Hematopoietic multipotent progenitor cell treated with erythropoietin and hydrocortisone succinate and interleukin-3 and kit ligand, for 4 days (in vitro differentiated cells): Measurements from ENCODE around the gene GRM5.
"Not testable (repeated sequence)": the region's sequence is repeated elsewhere in the genome, so short reads cannot be mapped to it uniquely, and the experiment has no call there.

Experiments
- DNase-seq: peaks from one replicate; pipeline ENCODE4 v3.0.0-alpha.2; 2015

The GRM5 gene

DNA sequence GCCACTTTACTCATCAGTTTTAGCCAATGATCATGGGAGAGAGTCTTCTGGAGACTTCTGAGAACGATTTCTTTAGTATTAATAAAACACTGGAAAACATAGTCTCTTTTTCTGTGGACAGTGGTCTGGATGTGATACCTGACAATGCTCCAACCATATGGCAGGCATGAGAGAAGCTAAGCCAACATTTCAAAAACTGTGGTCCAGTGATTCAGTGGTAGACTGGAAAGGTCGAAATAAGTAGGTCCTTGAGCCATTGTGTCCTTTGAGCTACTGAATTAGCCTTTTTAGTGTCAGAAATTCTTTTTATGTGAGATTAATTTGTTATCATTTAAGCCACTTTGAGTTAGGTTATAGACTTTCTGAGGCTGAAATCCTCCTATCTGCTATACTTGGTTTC, 530.5 kb downstream of the GRM5 start:
- DNase-seq = no peak

DNA sequence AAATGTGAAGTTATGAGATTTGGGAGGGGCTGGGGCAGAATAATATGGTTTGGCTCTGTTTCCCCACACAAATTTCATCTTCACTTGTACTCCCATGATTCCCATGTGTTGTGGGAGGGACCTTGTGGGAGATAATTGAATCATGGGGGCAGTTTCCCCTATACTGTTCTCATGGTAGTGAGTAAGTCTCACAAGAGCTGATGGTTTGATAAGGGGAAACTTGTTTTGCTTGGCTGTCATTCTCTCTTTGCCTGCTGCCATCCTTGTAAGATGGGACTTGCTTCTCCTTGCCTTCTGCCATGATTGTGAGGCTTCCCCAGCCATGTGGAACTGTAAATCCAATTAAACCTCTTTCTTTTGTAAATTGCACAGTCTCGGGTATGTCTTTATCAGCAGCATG, 531.1 kb downstream of the GRM5 start:
- not testable (repeated sequence) for DNase-seq

DNA sequence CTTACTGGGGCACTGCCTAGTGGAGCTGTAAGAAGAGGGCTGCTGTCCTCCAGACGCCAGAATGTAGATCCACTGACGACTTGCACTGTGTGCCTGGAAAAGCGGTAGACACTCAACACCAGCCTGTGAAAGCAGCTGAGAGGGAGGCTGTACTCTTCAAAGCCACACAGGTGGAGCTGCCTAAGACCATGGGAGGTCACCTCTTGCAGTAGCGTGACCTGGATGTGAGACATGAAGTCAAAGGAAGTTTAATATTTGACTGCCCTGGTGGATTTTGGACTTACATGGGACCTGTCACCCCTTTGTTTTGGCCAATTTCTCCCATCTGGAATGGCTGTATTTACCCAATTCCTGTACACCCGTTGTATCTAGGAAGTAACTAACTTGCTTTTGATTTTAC, 531.6 kb downstream of the GRM5 start:
- DNase-seq = no peak

DNA sequence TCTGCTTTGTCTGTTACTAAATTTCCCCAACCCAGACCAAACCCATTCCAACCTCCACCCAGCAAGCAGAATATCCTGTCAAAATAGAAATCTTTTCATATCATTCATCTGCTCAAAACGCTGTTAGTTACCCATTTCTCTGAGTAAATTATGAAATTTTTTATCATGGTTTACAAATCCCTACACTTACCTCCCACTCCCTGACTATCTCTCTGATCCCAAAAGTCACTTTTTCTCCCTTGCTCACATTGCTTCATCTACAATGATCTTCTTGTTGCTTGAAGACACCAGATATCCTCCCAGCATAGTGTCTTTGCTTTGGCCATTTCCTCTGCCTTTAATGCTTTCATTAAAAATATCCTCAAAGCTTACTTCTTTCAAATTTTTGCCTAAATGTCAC, 532.8 kb downstream of the GRM5 start:
- no peak for DNase-seq

DNA sequence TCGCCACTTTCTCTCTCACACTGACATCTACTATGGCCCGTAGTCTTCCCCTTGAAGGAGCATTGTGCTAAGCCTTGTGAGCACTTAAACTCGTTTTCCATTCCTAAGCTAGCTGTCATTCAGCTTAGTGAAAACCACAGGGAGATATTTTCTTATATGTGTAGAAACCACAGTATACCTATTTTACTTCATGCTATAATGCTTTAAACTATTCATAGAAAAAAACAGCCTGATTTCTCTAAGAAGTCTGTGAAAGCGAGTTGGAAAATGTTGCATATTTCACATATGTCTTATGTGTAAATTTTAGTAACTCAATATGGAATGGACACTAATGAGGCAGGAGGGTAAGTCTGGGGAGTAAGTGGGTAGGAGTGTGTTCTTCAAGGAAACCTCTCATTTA, 534.0 kb downstream of the GRM5 start:
- DNase-seq = no peak

DNA sequence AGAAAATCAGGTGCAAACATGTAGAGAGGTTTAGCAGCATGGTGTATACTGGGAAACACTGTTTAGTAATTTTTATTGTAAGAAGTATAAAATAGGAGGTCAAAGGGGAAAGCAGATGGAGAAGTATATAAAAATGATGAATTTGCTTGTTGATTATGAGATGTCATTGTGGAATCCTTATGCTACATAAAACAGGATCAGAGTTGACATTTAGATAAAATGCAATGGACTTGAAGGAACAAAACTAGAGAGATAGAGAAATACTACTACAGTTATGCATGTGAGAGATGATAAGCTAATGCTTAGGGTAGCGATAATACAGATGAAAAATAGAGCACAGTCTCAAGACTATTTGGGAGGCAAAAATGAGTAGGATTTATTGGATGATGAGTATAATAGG, 536.4 kb downstream of the GRM5 start:
- no peak for DNase-seq

DNA sequence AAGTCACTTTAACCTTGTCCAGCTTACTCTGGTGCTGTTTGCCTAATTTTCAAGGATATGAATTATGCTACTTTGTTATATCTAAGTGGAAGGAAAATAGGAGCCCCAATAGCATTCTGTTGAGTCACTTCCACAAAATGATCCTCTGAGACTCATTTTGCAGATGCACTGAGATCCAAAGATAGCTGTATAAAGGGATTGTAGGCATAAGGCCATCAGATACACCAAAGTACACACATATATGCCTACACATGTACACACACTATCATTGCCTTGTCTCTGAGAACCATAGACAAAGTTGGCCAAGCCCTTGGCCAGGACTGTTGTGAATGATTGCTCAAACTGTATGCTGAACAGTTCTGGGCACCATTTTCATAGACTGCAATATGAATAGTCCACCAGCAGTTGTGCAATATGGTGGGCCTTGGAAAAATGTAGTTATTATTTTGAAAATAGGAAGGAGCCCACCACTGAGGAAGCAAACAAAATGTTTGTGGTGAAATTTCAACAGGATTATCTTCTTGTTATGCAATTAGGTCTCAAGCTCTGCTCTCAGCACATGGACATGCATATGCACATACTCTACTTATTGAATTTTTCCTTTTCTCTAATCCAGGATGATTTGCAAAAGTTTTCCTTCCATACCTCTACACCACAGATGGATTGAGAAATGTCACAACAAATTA, 542.3 kb downstream of the GRM5 start:
- DNase-seq = peak; percentile 57

DNA sequence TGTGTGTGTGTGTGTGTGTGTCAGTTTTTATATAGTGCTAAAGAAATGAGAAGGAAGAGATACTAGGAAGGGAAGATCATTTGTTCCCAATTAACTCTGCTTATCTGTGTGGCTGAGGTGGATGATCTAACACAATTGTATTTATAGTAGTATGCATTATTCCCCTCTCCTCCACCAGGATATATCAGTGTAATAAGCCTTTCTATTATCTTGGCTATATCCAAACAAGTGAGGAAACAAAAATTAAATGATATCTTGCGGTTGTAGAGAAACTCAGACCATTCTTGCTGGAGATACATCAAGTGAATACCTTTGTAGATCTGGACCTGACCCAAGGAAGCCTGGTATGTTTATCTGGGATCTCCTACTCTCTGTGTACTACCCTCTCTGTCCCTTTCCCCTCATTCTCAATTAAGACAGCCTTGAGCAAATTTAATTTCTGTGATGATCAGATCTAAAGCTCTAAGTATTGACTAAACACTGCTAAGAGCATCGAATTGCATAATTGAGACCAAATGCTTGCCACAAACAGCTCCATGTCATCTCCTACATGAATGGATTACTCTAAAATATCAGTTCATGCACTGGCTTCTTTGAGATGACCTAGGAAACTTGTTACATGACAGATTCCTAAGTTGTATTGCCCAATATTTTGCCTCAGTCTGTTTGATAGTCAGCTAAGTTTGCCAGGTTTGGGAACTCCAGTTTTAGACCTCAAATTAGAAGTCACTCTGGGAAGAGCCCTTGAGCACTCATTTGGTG, 543.0 kb downstream of the GRM5 start:
- no peak for DNase-seq

DNA sequence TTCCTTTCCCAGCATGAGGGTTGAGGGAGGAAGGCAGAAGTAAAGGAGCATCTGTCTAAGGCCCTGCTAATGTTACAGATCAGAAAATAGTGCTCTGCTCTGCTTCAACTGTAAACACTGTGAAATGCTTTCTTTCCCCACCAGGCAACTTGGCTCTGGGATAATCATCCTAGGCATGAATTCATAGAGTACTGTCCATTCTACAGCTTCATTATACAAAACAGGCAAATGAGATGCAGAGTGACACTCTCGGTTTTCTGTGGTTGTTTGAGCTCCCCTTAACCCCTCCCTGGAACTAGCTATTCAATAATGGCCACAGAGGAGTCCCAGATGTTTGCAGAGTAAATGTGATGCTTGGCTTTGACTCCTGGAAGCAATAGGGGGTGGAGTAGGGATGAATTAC, 544.0 kb downstream of the GRM5 start:
- DNase-seq = no peak

DNA sequence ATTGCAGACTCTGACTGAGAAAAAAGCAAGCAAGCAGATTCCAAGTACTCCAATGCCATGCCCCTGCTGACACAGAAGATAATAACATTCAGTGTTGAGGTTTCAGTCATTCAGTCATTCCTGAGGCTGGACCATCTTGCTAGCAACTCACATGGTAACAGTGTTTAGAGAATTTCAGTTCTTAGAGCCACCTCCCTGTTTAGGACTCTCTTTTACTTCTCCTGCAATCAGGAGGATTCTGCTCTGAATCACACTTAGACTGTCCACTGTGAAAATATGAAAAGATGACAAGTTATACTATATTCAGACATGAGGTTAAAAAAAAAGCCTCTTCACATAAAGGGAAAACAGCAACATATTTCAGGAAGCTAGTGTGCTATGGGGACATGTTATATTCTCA, 544.4 kb downstream of the GRM5 start:
- DNase-seq = no peak

DNA sequence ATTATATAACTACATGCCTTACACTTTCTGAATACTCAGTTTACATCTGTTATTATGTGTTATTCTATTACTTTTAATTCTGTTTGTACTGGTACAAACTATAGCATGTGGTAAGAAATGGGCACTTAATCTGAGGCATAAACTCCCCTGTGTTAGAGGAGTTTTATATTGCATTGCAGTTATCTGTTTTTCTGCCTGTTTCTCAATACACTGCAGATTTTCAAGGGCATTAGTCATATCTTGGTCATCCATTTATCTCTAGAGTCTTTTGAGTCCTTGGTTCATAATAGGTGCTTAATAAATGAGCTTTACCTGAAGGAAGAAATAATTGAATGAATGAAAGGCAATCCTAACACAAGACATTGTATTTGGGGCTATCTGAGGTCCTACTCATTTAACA, 545.4 kb downstream of the GRM5 start:
- DNase-seq = no peak

DNA sequence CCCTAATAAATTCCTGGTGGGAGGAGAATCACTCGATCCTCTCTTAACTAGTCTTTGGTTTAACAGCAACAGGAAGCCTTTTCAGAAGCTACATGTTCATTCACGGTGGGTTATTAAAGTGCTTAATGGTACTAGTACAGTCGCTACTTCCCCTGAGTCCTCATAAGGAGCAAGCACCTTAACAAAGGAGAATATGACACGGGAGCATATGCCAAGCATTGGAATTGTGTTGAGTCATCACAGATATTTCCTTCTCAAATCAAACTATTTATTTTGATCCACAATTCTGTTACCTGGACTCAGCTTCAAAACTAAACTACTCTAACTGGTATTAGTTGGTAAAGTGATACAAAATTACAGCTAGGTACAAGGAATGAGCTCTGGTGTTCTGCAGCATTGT, 550.8 kb downstream of the GRM5 start:
- no peak for DNase-seq

DNA sequence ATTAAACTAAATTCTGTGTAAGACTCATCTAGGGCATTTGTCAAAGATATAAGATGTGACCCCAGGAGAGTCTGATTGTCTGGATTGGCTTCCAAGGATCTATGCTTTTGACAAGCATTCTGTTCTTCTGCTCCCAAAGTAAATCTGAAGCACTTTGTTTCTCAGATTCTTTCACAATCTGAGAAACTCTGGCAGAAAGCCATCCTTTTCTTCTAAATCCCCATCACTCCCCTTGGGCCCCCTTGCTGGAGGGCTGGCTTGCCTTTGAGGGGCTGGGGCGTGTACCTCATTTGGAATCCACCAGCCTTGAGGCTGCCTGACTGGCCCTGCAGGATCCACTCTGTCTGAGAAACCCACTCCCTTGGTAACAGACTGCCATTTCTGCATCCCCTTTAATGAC, 554.8 kb downstream of the GRM5 start:
- no peak for DNase-seq

DNA sequence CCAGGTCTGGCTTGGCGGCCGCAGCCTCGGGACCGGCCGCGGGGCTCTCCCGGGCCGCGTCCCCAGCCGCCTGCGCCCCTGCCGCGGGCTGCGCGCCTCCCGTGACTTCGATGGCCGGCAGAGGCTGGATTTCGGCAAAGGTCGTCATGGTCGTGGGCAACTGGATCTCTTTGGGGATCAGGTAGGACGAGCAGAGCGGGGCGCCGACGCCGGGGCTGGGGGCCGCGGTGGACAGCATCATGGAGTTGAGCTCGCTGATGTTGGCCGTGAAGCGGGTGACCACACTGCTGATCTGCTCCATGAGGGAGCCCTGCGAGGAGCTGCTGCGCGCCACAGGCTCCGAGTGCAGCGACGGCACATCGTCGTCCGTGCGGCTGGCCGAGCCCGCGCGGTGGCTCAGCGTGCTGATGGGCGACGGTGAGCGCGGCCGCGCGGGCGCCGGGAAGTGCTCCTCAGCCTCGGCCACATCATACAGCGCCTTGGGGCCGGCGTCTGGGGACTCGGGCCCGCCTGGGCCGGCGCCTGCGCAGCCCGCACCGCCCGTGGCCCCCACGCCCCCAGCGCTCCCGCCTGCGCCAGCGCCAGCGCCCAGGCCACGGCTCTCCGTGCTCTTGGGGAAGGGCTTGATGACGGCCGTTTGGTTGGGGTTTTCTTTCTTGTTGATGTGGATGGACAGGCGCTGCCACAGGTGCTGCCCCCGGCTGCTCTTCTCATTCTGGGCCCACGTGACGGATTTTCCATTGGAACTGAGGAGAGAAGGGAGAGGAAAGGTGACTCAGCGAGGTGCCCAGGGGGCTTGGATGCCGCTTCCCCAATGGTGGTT, 556.8 kb downstream of the GRM5 start:
- peak; percentile 57 for DNase-seq

DNA sequence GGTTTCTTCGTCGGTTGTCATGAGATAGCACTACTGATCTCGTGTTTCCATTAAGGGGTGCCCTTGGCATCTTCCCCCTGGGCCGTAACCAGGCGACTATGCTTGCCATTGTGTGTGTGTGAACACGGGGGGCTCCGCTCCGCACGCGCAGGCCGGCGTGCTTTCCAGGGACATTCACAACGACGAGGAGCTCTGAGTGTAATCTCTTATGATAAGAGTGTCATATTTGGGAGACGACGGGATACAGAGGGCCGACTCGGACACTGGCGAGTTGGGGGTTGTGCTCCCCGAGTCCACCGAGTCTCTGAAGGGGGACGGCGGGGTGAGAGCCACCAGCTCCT, 557.4 kb downstream of the GRM5 start:
- peak; percentile 11 for DNase-seq

DNA sequence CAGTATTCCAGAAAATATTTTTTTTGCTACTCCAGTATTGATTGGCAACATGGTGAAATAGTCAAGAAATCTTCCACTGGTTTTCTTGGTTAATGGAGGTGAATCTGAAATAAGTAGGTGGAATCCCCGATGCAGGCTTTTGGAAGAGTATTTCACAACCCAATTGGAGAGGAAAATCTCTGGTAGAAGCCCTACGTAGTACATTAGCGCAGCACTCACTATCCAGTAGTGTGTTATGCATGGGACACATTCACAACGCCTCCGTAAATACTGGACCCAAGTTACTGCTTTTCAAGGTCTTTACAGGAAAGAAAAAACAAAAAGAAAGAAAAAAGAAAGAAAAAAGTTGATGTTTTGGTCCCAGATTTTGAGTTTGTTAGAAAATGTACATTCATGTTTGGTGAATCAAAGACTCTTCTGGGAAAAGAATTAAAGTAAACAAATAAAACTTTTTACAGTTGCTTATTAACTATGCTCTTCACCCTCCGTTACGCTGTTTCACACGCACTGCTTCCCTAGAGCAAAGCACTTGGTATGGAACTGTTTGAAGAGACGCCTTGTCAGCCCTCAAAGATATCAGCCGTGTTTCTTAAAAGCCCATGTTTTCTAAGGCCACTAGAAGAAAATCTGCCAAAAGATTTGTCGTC, 557.9 kb downstream of the GRM5 start:
- no peak for DNase-seq

DNA sequence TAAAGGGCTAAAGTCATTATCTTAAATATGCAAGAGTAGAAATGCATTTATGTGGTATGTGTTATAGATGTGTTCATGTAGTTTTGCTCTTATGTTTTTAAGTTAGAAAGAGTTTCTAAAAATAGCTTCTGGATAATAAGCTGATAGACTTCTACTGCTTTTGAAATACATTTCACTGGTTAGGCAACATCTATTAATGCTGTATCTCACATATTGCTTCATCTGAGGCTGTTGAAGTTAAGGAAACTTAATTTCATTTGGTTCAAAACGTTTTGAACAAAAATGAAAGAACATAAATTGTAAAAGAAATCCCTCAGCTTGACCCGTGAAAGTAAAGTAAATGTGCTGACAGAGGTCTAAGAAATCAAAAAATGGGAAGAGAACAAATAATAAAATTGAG, 564.2 kb downstream of the GRM5 start:
- DNase-seq = no peak

DNA sequence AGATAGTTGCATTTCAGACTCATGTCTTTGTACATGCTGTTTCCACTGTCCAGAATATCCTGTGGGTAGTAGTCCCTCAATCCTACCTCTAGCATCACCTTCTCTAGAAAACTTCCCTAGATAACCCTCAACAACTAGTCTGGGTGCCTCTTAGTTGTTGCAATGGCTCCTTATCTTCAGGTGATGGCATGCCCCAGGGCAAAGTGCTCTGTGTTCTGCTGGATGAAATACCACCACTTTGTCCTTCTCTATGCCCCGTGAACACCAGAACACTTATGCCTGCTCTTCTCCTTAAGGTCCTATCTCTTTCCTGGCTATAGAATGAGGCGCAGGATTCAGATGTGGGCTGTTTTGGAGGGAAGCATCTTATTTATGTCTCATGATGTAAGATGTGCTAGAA, 569.9 kb downstream of the GRM5 start:
- no peak for DNase-seq

DNA sequence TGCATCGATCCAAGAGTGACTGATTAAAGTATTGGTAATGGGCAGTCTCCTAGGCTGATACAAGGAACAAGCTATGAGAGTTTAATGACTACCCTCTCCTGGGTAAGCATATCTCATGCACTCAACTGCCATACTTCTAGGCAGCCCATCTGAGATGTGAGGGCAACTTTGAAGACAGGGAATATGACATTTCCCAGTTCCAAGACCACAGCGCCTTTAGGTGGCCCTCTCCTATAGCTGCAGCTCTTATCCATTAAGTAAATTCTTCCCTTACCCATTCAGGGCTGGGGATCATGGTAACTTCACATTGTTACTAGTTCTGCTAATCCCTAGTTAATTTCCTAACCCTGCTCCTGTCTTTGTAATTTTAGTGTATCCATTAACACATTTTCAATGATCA, 570.9 kb downstream of the GRM5 start:
- DNase-seq = peak; percentile 8

DNA sequence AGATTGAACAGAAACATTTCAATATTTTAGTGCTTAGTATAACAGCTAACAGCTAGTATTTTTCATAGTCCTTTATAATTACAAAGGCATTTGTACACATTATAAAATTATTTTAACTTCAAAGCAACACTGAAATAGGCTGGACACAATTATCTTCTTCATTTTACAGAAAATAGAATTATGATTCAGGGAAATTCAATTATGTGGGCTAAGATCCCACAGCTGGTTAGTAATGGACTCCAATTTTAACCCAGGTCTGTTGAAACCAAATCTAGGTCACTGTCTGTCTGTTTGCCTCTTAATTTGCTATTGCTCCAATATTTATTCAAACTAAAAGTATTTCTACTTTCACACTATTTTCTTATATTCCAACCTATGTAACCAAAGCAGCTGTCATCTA, 574.1 kb downstream of the GRM5 start:
- no peak for DNase-seq

DNA sequence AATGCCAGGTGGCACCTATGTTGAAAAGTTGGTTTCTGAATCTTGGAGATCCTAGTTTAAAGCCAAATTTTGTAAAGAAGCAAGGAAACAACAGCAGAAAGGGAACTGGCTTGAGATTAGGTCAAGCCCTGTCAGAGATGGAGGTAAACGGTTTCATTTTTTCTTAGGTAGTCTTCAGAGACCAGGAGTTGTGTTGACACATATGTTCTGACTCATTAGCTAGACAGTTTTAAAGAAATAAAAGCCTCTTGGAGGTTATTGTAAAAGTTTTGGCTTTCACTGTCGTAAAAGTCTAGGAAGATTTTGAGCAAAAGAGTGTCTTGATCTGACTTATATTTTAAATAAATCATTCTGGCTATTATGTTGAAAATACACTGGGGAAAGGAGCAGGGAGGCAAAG, 576.8 kb downstream of the GRM5 start:
- no peak for DNase-seq

DNA sequence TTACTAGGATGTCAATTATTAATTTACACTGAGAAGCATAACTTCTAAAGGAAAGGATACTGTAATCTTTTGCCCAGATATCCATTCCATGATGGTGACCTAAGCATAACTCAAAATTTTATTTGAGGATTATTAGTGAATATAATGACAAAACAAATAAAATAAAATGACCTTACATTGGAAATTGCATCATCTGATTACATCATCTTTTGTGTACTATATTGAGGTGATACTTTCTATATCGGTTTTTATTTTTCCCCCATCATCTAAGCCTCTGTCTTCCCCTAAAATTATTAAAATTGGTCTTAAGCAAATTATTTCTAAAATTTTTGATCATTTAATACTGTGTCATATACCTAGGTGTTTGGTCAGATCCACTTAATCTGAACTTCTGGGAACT, 578.1 kb downstream of the GRM5 start:
- DNase-seq = no peak

DNA sequence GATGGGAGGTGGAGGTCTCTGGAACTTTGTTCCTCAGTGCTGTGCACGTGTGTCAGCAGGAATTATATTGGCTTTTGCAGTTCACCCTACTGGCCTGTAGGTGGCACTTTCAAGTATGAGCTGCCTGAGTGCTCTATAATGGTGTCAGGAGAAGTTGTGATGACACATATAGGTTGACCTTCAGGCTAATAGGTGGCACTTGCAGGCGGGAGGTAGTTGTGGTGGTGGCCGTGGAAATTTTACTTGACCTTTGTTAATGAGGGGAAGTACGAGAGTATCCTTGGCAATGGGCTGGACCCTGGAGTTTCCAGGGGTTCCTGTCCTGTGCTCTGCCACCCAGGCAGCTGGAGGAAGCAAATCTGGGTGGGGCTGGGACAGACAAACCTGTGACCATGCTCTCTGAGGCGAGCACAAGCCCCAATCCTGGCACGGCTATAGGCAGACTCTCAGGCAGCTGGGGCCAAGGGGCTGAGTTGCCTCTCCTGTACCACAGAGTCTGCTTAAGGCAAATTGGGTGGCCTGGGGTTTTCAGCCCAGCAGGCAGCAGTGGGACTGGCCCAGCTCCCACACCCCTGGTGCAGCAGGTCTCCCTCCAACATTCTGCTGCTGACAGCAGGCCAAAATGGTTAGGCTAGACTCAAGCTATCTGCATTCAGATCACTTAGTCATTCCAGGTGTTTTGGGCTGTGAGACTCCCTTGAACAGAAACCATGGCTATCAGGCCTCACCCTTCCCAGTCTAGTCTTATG, 580.7 kb downstream of the GRM5 start:
- peak; percentile 76 for DNase-seq
